Hematopoietic multipotent progenitor cell treated with erythropoietin and hydrocortisone succinate and interleukin-3 and kit ligand, for 4 days (in vitro differentiated cells): ENCODE results near the gene PEPD.

Experiments used
- DNase-seq: peaks from one replicate; pipeline ENCODE4 v3.0.0-alpha.2; 2015

The PEPD gene

GRCh38 chr19:33453265-33453664 lies 68.3 kb downstream of the PEPD start:
- no peak for DNase-seq

- no peak for DNase-seq
Observed at GRCh38 chr19:33450689-33451088, 70.9 kb downstream of the PEPD start.

- DNase-seq = no peak
Observed at GRCh38 chr19:33449799-33450198, 71.8 kb downstream of the PEPD start.

GRCh38 chr19:33448159-33448516 lies 73.5 kb downstream of the PEPD start:
- no peak for DNase-seq

- peak; percentile 88 for DNase-seq
Observed at GRCh38 chr19:33447336-33448158, 74.0 kb downstream of the PEPD start.

GRCh38 chr19:33446330-33447293 lies 75.0 kb downstream of the PEPD start:
- DNase-seq = no peak

GRCh38 chr19:33445442-33446329 lies 75.9 kb downstream of the PEPD start:
- no peak for DNase-seq

- DNase-seq = no peak
Observed at GRCh38 chr19:33444562-33445441, 76.8 kb downstream of the PEPD start.

GRCh38 chr19:33443638-33444561 lies 77.7 kb downstream of the PEPD start:
- DNase-seq = no peak

- DNase-seq = no peak
Observed at GRCh38 chr19:33442706-33443105, 78.9 kb downstream of the PEPD start.

- DNase-seq = no peak
Observed at GRCh38 chr19:33441828-33442227, 79.8 kb downstream of the PEPD start.

- DNase-seq = peak; percentile 91
Observed at GRCh38 chr19:33441277-33441699, 80.3 kb downstream of the PEPD start.

GRCh38 chr19:33440682-33441081 lies 80.9 kb downstream of the PEPD start:
- DNase-seq = no peak

GRCh38 chr19:33440241-33440640 lies 81.3 kb downstream of the PEPD start:
- DNase-seq = no peak

- DNase-seq = no peak
Observed at GRCh38 chr19:33438987-33439781, 82.4 kb downstream of the PEPD start.

- peak; percentile 57 for DNase-seq
Observed at GRCh38 chr19:33437821-33438671, 83.5 kb downstream of the PEPD start.

GRCh38 chr19:33437393-33437820 lies 84.2 kb downstream of the PEPD start:
- DNase-seq = no peak
